ENCODE results near the gene SHISAL2B.
A peak's percentile ranks its signal among the peaks of the same experiment; 100 is the strongest.
"Not testable (repeated sequence)": the region's sequence is repeated elsewhere in the genome, so short reads cannot be mapped to it uniquely, and the experiment has no call there.

SHISAL2B gene

GRCh38 chr5:64690104-64690416 lies 243 bp upstream of the SHISAL2B start:
- H3K79me1 ChIP-seq (replicated peaks; ENCODE audit: low read length, poor library complexity, severe bottlenecking), result no peaks in the 10 kb centered on the region
- no peak overlapping the region for H4K8ac ChIP-seq (ENCODE audit: low read length)
- no peak overlapping the region for H3K18ac ChIP-seq (ENCODE audit: low read depth in 1 of 2, low read length in 2 of 2)
- no peak overlapping the region for H4K91ac ChIP-seq (ENCODE audit: low read length)
- H2BK5ac ChIP-seq (ENCODE audit: low read depth, low read length, poor library complexity, severe bottlenecking), result no peak overlapping the region
- no peaks in the 10 kb centered on the region for H3K36me3 ChIP-seq (ENCODE audit: control insufficient read depth in 1 of 2, insufficient read depth in 2 of 2, low read depth in 1 of 2, low read length in 2 of 2)
- no peak overlapping the region for H2BK12ac ChIP-seq (ENCODE audit: low read length in 2 of 2)
- H3K9me3 ChIP-seq (ENCODE audit: control insufficient read depth, low read length), result no peaks in the 10 kb centered on the region
- no peak overlapping the region for H3K23ac ChIP-seq (ENCODE audit: low read length in 2 of 2)
- H3K14ac ChIP-seq (ENCODE audit: low read length in 2 of 2), result no peak overlapping the region
- no peak overlapping the region for H3K9ac ChIP-seq (ENCODE audit: low read length)
- peaks cover 56 to 71% of the 10 kb centered on the region in 2 experiments for H3K27me3 ChIP-seq (ENCODE audit: control insufficient read depth in 1 of 2, insufficient read depth in 1 of 2, low read length in 2 of 2)
- peak overlapping the region; percentile 9 to 66 for H3K4me3 ChIP-seq (ENCODE audit: insufficient read depth in 1 of 2, low read depth in 1 of 2, low read length in 2 of 2)
- H3K27ac ChIP-seq (ENCODE audit: low read length, poor library complexity, severe bottlenecking), result no peak overlapping the region
- H3K4me2 ChIP-seq (ENCODE audit: low read length, poor library complexity, severe bottlenecking), result peak overlapping the region; percentile 97
- no peak overlapping the region for H3K4ac ChIP-seq (ENCODE audit: low read depth in 1 of 2, low read length in 2 of 2)
- H2AFZ ChIP-seq (ENCODE audit: low read depth, low read length), result no peak overlapping the region
- H3K4me1 ChIP-seq (ENCODE audit: control insufficient read depth, insufficient read depth, low read depth, low read length), result peaks cover 11% of the 10 kb centered on the region
- no peak overlapping the region for H2BK120ac ChIP-seq (ENCODE audit: low read depth, low read length)
- WGBS, result 0% methylated on average over 9 of the region's 9 CpGs
- no peak overlapping the region for H2AK5ac ChIP-seq (ENCODE audit: low read length, severe bottlenecking)
- H2BK15ac ChIP-seq (ENCODE audit: low read depth, poor library complexity, severe bottlenecking), result no peak overlapping the region
- no peak for DNase-seq

- Histone ChIP-seq H3K14ac (ENCODE audit: low read length in 2 of 2) (no peak overlapping the region), H4K91ac (ENCODE audit: low read length) (no peak overlapping the region), H3K4me1 (ENCODE audit: control insufficient read depth, insufficient read depth, low read depth, low read length) (peaks cover 11% of the 10 kb centered on the region), H4K8ac (ENCODE audit: low read length) (no peak overlapping the region), H3K79me1 (replicated peaks; ENCODE audit: low read length, poor library complexity, severe bottlenecking) (no peaks in the 10 kb centered on the region), H3K27me3 (ENCODE audit: control insufficient read depth in 1 of 2, insufficient read depth in 1 of 2, low read length in 2 of 2) (peaks cover 52 to 61% of the 10 kb centered on the region in 2 experiments), H2BK15ac (ENCODE audit: low read depth, poor library complexity, severe bottlenecking) (no peak overlapping the region), H2BK120ac (ENCODE audit: low read depth, low read length) (no peak overlapping the region), H2BK5ac (ENCODE audit: low read depth, low read length, poor library complexity, severe bottlenecking) (no peak overlapping the region), H2AFZ (ENCODE audit: low read depth, low read length) (no peak overlapping the region), H2BK12ac (ENCODE audit: low read length in 2 of 2) (no peak overlapping the region), H3K4me3 (ENCODE audit: insufficient read depth in 1 of 2, low read depth in 1 of 2, low read length in 2 of 2) (no peak overlapping the region), H2AK5ac (ENCODE audit: low read length, severe bottlenecking) (no peak overlapping the region), H3K18ac (ENCODE audit: low read depth in 1 of 2, low read length in 2 of 2) (no peak overlapping the region), H3K9me3 (ENCODE audit: control insufficient read depth, low read length) (no peaks in the 10 kb centered on the region), H3K4ac (ENCODE audit: low read depth in 1 of 2, low read length in 2 of 2) (no peak overlapping the region), H3K23ac (ENCODE audit: low read length in 2 of 2) (no peak overlapping the region), H3K4me2 (ENCODE audit: low read length, poor library complexity, severe bottlenecking) (peak overlapping the region; percentile 97), H3K9ac (ENCODE audit: low read length) (no peak overlapping the region), H3K27ac (ENCODE audit: low read length, poor library complexity, severe bottlenecking) (no peak overlapping the region), H3K36me3 (ENCODE audit: control insufficient read depth in 1 of 2, insufficient read depth in 2 of 2, low read depth in 1 of 2, low read length in 2 of 2) (no peaks in the 10 kb centered on the region)
- no peak for DNase-seq
- no CpG with 5 or more reads among the region's 3 CpGs for WGBS
Measured at GRCh38 chr5:64691291-64691690, 988 bp downstream of the SHISAL2B start.

- H2BK5ac ChIP-seq (ENCODE audit: low read depth, low read length, poor library complexity, severe bottlenecking), result no peak overlapping the region
- no peak overlapping the region for H2AFZ ChIP-seq (ENCODE audit: low read depth, low read length)
- H3K27ac ChIP-seq (ENCODE audit: low read length, poor library complexity, severe bottlenecking), result no peak overlapping the region
- H2BK120ac ChIP-seq (ENCODE audit: low read depth, low read length), result no peak overlapping the region
- H3K9me3 ChIP-seq (ENCODE audit: control insufficient read depth, low read length), result peaks cover 14% of the 10 kb centered on the region
- no peak overlapping the region for H3K4me2 ChIP-seq (ENCODE audit: low read length, poor library complexity, severe bottlenecking)
- no peak overlapping the region for H3K18ac ChIP-seq (ENCODE audit: low read depth in 1 of 2, low read length in 2 of 2)
- 68% methylated on average over 2 of the region's 2 CpGs for WGBS
- no peak for DNase-seq
- no peaks in the 10 kb centered on the region for H3K79me1 ChIP-seq (replicated peaks; ENCODE audit: low read length, poor library complexity, severe bottlenecking)
- no peak overlapping the region for H3K4me3 ChIP-seq (ENCODE audit: insufficient read depth in 1 of 2, low read depth in 1 of 2, low read length in 2 of 2)
- peaks cover 40 to 42% of the 10 kb centered on the region in 2 experiments for H3K27me3 ChIP-seq (ENCODE audit: control insufficient read depth in 1 of 2, insufficient read depth in 1 of 2, low read length in 2 of 2)
- H3K9ac ChIP-seq (ENCODE audit: low read length), result no peak overlapping the region
- no peak overlapping the region for H3K14ac ChIP-seq (ENCODE audit: low read length in 2 of 2)
- H3K36me3 ChIP-seq (ENCODE audit: control insufficient read depth in 1 of 2, insufficient read depth in 2 of 2, low read depth in 1 of 2, low read length in 2 of 2), result no peaks in the 10 kb centered on the region
- H3K4ac ChIP-seq (ENCODE audit: low read depth in 1 of 2, low read length in 2 of 2), result no peak overlapping the region
- peaks cover 11% of the 10 kb centered on the region for H3K4me1 ChIP-seq (ENCODE audit: control insufficient read depth, insufficient read depth, low read depth, low read length)
- H2BK12ac ChIP-seq (ENCODE audit: low read length in 2 of 2), result no peak overlapping the region
- H3K23ac ChIP-seq (ENCODE audit: low read length in 2 of 2), result no peak overlapping the region
- H4K91ac ChIP-seq (ENCODE audit: low read length), result no peak overlapping the region
- no peak overlapping the region for H2AK5ac ChIP-seq (ENCODE audit: low read length, severe bottlenecking)
- no peak overlapping the region for H2BK15ac ChIP-seq (ENCODE audit: low read depth, poor library complexity, severe bottlenecking)
- H4K8ac ChIP-seq (ENCODE audit: low read length), result no peak overlapping the region
Measured at GRCh38 chr5:64693636-64694035, 3.3 kb downstream of the SHISAL2B start.

GRCh38 chr5:64696414-64696813 lies 6.1 kb downstream of the SHISAL2B start:
- Histone ChIP-seq H3K9me3 (ENCODE audit: control insufficient read depth, low read length) (peaks cover 15% of the 10 kb centered on the region), H3K27me3 (ENCODE audit: control insufficient read depth in 1 of 2, insufficient read depth in 1 of 2, low read length in 2 of 2) (peaks cover 13 to 22% of the 10 kb centered on the region in 2 experiments)
- not testable (repeated sequence) for H2BK15ac ChIP-seq (ENCODE audit: low read depth, poor library complexity, severe bottlenecking); H3K14ac ChIP-seq (ENCODE audit: low read length in 2 of 2); H3K36me3 ChIP-seq (ENCODE audit: control insufficient read depth in 1 of 2, insufficient read depth in 2 of 2, low read depth in 1 of 2, low read length in 2 of 2); H3K79me1 ChIP-seq (replicated peaks; ENCODE audit: low read length, poor library complexity, severe bottlenecking); H2BK120ac ChIP-seq (ENCODE audit: low read depth, low read length); H3K4me1 ChIP-seq (ENCODE audit: control insufficient read depth, insufficient read depth, low read depth, low read length); H3K4me3 ChIP-seq (ENCODE audit: insufficient read depth in 1 of 2, low read depth in 1 of 2, low read length in 2 of 2); H2AFZ ChIP-seq (ENCODE audit: low read depth, low read length); DNase-seq; H2BK12ac ChIP-seq (ENCODE audit: low read length in 2 of 2); H3K9ac ChIP-seq (ENCODE audit: low read length); H4K8ac ChIP-seq (ENCODE audit: low read length); H2AK5ac ChIP-seq (ENCODE audit: low read length, severe bottlenecking); H3K27ac ChIP-seq (ENCODE audit: low read length, poor library complexity, severe bottlenecking); H3K23ac ChIP-seq (ENCODE audit: low read length in 2 of 2); H3K4me2 ChIP-seq (ENCODE audit: low read length, poor library complexity, severe bottlenecking); H3K18ac ChIP-seq (ENCODE audit: low read depth in 1 of 2, low read length in 2 of 2); H3K4ac ChIP-seq (ENCODE audit: low read depth in 1 of 2, low read length in 2 of 2); H2BK5ac ChIP-seq (ENCODE audit: low read depth, low read length, poor library complexity, severe bottlenecking); H4K91ac ChIP-seq (ENCODE audit: low read length)
- WGBS, result 92% methylated on average over 7 of the region's 7 CpGs
